ENCODE measurements around the gene SNHG17.
"Not testable (repeated sequence)": the region's sequence is repeated elsewhere in the genome, so short reads cannot be mapped to it uniquely, and the experiment has no call there.

The SNHG17 gene

DNA sequence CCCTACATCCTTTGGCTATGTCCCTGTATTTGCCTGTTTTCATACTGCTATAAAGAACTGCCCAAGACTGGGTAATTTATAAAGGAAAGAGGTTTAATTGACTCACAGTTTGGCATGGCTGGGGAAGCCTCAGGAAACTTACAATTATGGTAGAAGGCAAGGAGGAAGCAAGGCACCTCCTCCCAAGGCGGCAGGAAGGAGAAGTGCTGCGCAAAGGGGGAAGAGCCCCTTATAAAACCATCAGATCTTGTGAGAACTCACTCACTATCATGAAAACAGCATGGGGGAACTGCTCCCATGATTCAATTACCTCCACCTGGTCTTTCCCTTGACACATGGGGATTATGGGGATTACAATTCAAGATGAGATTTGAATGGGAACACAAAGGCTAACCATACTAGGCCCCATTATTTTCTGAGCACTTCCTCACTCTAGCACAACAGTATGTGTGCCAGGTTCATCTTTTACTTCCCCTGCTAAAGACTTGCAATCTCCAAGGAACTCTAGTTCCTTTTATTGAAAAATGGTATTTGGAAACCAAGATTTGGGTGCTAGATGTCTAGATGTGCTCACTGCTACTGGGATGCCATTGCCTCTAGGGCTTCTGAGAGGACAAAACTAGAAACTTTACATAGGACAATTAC lies 39.3 kb downstream of the SNHG17 start:
- H3K4me1 ChIP-seq (ENCODE audit: control insufficient read depth, insufficient read depth, low read length, poor library complexity, severe bottlenecking); H3K36me3 ChIP-seq (ENCODE audit: control insufficient read depth, insufficient read depth, low read length); H3K4me3 ChIP-seq (ENCODE audit: extremely low read depth, insufficient read depth, low read length, poor library complexity, severe bottlenecking); H3K9me3 ChIP-seq (ENCODE audit: control insufficient read depth, low read length); H3K27ac ChIP-seq (ENCODE audit: low read depth, low read length, severe bottlenecking): not testable (repeated sequence)
- WGBS, 2 experiments (ENCODE audit: insufficient coverage in 2 of 2) = no CpG with 5 or more reads among the region's 2 CpGs

DNA sequence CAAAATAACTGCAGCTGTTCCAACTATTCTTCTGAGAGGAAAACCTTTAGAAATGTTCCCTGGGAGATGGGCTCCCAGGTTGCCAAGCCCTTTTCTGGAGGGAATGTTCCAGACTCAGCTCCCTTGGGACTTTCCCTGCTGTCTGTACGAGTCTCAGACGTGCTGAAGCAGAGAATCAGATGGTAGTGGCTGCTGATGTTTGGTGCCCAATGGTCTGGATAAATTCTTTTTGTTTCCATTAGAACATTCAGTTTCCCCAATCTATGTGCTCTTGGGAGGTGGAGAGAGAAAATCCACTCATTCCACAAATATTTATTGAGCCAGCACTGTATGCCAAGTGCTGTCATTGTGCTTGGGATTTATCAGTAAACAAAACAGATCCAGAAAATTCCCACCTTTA lies 40.0 kb downstream of the SNHG17 start:
- H3K4me1 ChIP-seq (ENCODE audit: control insufficient read depth, insufficient read depth, low read length, poor library complexity, severe bottlenecking) = no peaks in the 10 kb centered on the region
- WGBS, 2 experiments (ENCODE audit: insufficient coverage in 2 of 2) = no CpG with 5 or more reads among the region's 2 CpGs
- H3K36me3 ChIP-seq (ENCODE audit: control insufficient read depth, insufficient read depth, low read length) = no peaks in the 10 kb centered on the region
- H3K27ac ChIP-seq (ENCODE audit: low read depth, low read length, severe bottlenecking) = no peak overlapping the region
- no peak overlapping the region for H3K4me3 ChIP-seq (ENCODE audit: extremely low read depth, insufficient read depth, low read length, poor library complexity, severe bottlenecking)
- H3K9me3 ChIP-seq (ENCODE audit: control insufficient read depth, low read length) = no peaks in the 10 kb centered on the region

DNA sequence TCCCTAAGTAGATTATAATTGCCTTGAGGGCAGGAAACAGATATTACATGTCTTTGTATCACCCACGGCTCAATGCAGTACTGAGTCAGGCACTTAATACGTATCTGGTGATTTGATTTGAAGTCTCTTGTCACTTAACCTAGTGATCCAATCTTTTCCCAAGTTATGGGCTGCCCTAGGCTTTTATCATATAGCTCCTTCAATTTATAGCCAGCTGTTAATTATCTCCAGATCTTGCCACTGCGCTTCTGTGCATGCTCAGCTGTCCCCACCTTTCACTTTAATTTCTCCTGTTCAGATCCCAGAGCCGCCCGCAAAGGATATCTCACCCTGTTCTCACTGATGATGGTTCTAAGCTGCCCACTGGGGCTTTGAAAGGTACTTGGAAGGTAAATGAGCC lies 41.9 kb downstream of the SNHG17 start:
- 89 to 97% methylated on average over 3 of the region's 5 CpGs for WGBS, 2 experiments (ENCODE audit: insufficient coverage in 2 of 2)
- Histone ChIP-seq H3K9me3 (ENCODE audit: control insufficient read depth, low read length) (no peaks in the 10 kb centered on the region), H3K4me3 (ENCODE audit: extremely low read depth, insufficient read depth, low read length, poor library complexity, severe bottlenecking) (no peak overlapping the region), H3K4me1 (ENCODE audit: control insufficient read depth, insufficient read depth, low read length, poor library complexity, severe bottlenecking) (no peaks in the 10 kb centered on the region), H3K36me3 (ENCODE audit: control insufficient read depth, insufficient read depth, low read length) (no peaks in the 10 kb centered on the region), H3K27ac (ENCODE audit: low read depth, low read length, severe bottlenecking) (no peak overlapping the region)

DNA sequence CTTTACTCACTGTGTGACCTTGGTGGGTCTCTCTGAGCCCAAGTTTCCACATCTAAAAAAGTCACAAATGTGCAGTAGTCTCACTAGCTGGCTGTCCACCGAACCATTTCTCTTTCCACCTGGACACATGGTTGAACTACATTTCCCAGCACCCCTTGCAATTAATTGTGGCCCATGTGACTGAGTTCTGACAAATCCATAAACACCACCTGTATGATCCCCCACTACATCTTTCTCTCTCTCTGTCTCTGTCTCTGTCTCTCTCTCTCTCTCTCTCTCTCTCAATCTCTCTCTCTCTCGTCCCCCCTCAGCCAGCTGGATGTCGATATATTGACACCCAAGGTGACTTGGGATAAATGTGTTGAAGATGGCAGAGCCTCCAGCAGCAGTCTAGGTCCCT lies 42.8 kb downstream of the SNHG17 start:
- 64 to 75% methylated on average over 1 of the region's 3 CpGs for WGBS, 2 experiments (ENCODE audit: insufficient coverage in 2 of 2)
- Histone ChIP-seq H3K4me1 (ENCODE audit: control insufficient read depth, insufficient read depth, low read length, poor library complexity, severe bottlenecking) (no peaks in the 10 kb centered on the region), H3K36me3 (ENCODE audit: control insufficient read depth, insufficient read depth, low read length) (no peaks in the 10 kb centered on the region), H3K27ac (ENCODE audit: low read depth, low read length, severe bottlenecking) (no peak overlapping the region), H3K9me3 (ENCODE audit: control insufficient read depth, low read length) (no peaks in the 10 kb centered on the region), H3K4me3 (ENCODE audit: extremely low read depth, insufficient read depth, low read length, poor library complexity, severe bottlenecking) (no peak overlapping the region)

DNA sequence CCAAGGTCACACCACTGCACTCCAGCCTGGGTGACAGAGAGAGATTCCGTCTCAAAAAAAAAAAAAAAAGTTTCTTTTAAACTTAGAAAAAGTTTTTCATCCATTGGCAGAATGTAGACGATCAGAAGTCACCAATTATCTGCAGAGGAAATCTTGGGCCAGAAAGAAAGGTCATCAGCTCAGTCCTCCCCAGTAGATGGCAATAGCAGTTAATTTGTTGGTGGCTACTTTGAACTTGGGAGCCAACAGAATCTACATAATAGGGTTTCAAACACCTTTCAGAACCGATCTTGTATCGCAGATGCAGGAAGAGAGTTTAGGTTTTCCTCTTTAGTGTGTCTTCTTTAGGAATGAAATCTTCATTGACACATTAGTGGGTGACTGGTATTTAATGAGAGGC lies 47.2 kb downstream of the SNHG17 start:
- no peak overlapping the region for H3K27ac ChIP-seq (ENCODE audit: low read depth, low read length, severe bottlenecking)
- H3K4me1 ChIP-seq (ENCODE audit: control insufficient read depth, insufficient read depth, low read length, poor library complexity, severe bottlenecking) = no peaks in the 10 kb centered on the region
- H3K4me3 ChIP-seq (ENCODE audit: extremely low read depth, insufficient read depth, low read length, poor library complexity, severe bottlenecking) = no peak overlapping the region
- WGBS, 2 experiments (ENCODE audit: insufficient coverage in 2 of 2) = 75 to 100% methylated on average over 1 to 2 of the region's 4 CpGs
- no peaks in the 10 kb centered on the region for H3K9me3 ChIP-seq (ENCODE audit: control insufficient read depth, low read length)
- H3K36me3 ChIP-seq (ENCODE audit: control insufficient read depth, insufficient read depth, low read length) = no peaks in the 10 kb centered on the region

DNA sequence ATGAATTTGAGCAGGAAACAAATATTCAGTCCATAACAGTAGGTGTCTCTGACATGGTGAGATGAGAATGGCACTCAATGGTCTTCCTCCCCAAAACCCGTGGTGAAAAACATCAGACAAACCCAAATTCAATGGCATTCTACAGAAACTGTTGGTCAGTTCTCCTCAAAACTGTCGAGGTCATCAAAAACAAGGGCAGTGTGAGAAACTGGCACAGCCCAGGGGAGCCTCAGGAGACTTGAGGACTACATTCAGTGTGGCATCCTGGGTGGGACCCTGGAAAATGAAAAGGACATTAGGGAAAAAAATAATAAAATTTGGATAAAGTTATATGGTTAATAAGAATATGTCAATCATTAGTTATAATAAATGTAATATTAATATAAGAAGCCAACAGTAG lies 48.3 kb downstream of the SNHG17 start:
- WGBS, 2 experiments (ENCODE audit: insufficient coverage in 2 of 2) = 79 to 100% methylated on average over 1 to 2 of the region's 2 CpGs
- no peaks in the 10 kb centered on the region for H3K9me3 ChIP-seq (ENCODE audit: control insufficient read depth, low read length)
- H3K4me3 ChIP-seq (ENCODE audit: extremely low read depth, insufficient read depth, low read length, poor library complexity, severe bottlenecking) = no peak overlapping the region
- H3K4me1 ChIP-seq (ENCODE audit: control insufficient read depth, insufficient read depth, low read length, poor library complexity, severe bottlenecking) = no peaks in the 10 kb centered on the region
- no peaks in the 10 kb centered on the region for H3K36me3 ChIP-seq (ENCODE audit: control insufficient read depth, insufficient read depth, low read length)
- H3K27ac ChIP-seq (ENCODE audit: low read depth, low read length, severe bottlenecking) = no peak overlapping the region

DNA sequence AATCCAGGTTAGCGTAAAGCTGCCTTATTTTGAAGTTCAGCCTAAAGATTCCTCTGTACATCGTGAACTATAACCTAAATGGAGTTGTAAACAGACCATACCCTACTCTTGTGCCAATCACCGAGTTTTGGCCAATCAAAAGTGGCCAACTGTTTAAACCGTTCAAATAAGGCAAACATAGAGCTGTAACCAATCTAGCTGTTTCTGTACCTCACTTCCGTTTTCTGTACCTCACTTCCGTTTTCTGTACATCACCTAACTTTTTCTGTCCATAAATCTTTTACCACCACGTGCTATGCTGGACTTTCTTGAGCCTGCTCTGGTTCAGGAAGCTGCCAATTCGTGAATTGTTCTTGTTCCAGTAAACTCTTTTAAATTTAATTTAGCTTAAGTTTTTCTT lies 49.1 kb downstream of the SNHG17 start:
- no peaks in the 10 kb centered on the region for H3K36me3 ChIP-seq (ENCODE audit: control insufficient read depth, insufficient read depth, low read length)
- WGBS, 2 experiments (ENCODE audit: insufficient coverage in 2 of 2) = 91 to 92% methylated on average over 7 to 8 of the region's 8 CpGs
- no peaks in the 10 kb centered on the region for H3K4me1 ChIP-seq (ENCODE audit: control insufficient read depth, insufficient read depth, low read length, poor library complexity, severe bottlenecking)
- no peak overlapping the region for H3K4me3 ChIP-seq (ENCODE audit: extremely low read depth, insufficient read depth, low read length, poor library complexity, severe bottlenecking)
- no peaks in the 10 kb centered on the region for H3K9me3 ChIP-seq (ENCODE audit: control insufficient read depth, low read length)
- no peak overlapping the region for H3K27ac ChIP-seq (ENCODE audit: low read depth, low read length, severe bottlenecking)

DNA sequence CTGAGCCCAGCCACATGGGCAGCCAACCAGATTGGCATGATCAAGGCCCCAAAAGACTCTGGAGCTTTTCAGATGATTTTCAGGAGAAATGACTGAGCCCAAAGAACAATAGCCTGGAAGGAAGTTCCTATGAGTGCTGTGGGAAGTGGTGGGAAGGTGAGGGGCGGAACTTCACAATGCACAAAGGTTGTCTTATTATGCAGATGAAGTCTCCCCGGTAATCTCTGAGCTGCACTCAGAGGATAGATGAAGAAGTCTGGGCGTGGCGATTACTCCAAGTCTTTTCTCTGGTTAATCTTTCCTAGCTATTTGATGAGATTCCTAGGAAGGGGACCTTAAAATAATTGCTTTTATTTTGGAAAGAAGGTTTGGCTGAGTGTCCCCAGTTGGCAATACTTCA lies 52.0 kb downstream of the SNHG17 start:
- no peak overlapping the region for H3K4me3 ChIP-seq (ENCODE audit: extremely low read depth, insufficient read depth, low read length, poor library complexity, severe bottlenecking)
- no peaks in the 10 kb centered on the region for H3K36me3 ChIP-seq (ENCODE audit: control insufficient read depth, insufficient read depth, low read length)
- 65 to 78% methylated on average over 2 to 4 of the region's 4 CpGs for WGBS, 2 experiments (ENCODE audit: insufficient coverage in 2 of 2)
- H3K9me3 ChIP-seq (ENCODE audit: control insufficient read depth, low read length) = no peaks in the 10 kb centered on the region
- no peak overlapping the region for H3K27ac ChIP-seq (ENCODE audit: low read depth, low read length, severe bottlenecking)
- no peaks in the 10 kb centered on the region for H3K4me1 ChIP-seq (ENCODE audit: control insufficient read depth, insufficient read depth, low read length, poor library complexity, severe bottlenecking)

DNA sequence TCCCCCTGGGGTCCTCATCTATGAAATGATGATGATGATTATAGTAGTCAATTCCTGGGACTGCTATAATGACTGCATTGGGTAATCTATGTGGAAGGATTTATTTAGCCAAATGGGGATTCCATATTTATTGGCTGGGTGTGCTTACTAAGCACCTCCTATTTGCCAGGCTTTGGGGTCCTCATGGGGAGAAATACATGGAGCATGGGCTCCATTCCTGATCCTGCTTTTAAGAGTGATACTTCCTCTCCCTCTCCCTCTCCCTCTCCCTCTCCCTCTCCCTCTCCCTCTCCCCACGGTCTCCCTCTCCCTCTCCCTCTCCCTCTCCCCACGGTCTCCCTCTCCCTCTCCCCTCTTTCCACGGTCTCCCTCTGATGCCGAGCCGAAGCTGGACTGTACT lies 57.3 kb downstream of the SNHG17 start:
- WGBS, 2 experiments (ENCODE audit: insufficient coverage in 2 of 2) = no CpG with 5 or more reads among the region's 5 CpGs
- H3K36me3 ChIP-seq (ENCODE audit: control insufficient read depth, insufficient read depth, low read length); H3K9me3 ChIP-seq (ENCODE audit: control insufficient read depth, low read length); H3K4me3 ChIP-seq (ENCODE audit: extremely low read depth, insufficient read depth, low read length, poor library complexity, severe bottlenecking); H3K4me1 ChIP-seq (ENCODE audit: control insufficient read depth, insufficient read depth, low read length, poor library complexity, severe bottlenecking); H3K27ac ChIP-seq (ENCODE audit: low read depth, low read length, severe bottlenecking): not testable (repeated sequence)

DNA sequence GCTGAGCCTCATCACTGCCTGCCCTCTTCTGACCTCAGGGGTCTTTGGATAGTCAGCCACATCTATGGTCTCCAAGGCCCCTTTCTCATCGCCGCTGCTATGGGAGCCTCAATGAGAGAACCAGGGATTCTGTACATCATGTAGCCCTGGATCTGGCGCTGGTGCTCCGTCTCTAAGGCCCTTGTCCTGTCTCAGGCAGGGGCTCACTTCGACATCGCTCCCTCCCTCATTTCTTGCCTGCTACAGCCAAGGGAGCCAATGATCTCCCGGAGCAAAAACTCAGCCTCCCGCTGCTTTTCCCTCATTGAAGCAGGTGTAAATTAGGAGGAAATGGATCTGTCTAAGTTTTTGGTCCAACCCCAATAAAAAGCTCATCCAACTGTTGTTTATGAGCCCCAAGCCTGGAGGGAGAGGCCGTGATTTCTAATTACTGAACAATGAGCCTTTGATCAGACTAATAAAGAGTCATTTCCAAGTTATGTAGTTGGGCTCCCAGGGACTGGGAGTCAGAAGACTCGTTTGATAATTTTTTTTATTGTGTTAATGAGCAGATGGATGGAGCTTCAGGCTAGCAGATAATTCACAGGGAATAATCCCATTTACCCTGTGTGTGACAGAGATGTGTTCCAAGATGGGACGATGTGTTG lies 58.0 kb downstream of the SNHG17 start:
- Histone ChIP-seq H3K36me3 (ENCODE audit: control insufficient read depth, insufficient read depth, low read length) (no peaks in the 10 kb centered on the region), H3K4me1 (ENCODE audit: control insufficient read depth, insufficient read depth, low read length, poor library complexity, severe bottlenecking) (no peaks in the 10 kb centered on the region), H3K9me3 (ENCODE audit: control insufficient read depth, low read length) (no peaks in the 10 kb centered on the region), H3K27ac (ENCODE audit: low read depth, low read length, severe bottlenecking) (no peak overlapping the region), H3K4me3 (ENCODE audit: extremely low read depth, insufficient read depth, low read length, poor library complexity, severe bottlenecking) (no peak overlapping the region)
- 84 to 91% methylated on average over 8 to 11 of the region's 11 CpGs for WGBS, 2 experiments (ENCODE audit: insufficient coverage in 2 of 2)

DNA sequence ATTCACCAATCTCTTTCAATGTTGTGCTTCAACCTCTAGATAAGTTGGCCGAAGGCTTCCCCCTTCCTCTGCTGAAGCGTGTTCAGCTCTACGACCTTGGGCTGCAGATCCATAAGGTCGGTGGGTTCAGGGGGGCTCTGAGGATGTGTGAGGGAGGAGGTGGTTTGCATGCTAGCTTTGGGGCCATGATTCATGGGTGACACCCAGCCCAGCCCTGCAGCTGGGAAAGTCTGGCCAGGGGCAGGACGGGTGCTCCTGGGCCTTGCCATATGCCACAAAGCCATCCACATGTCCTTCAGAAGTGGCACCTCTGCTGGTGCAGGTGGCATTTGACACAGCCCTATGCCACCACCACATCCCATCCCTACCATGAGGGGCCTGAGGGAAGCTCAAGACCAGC lies 61.2 kb downstream of the SNHG17 start:
- H3K4me1 ChIP-seq (ENCODE audit: control insufficient read depth, insufficient read depth, low read length, poor library complexity, severe bottlenecking) = no peaks in the 10 kb centered on the region
- H3K9me3 ChIP-seq (ENCODE audit: control insufficient read depth, low read length) = no peaks in the 10 kb centered on the region
- WGBS, 2 experiments (ENCODE audit: insufficient coverage in 2 of 2) = 95 to 100% methylated on average over 2 of the region's 5 CpGs
- H3K36me3 ChIP-seq (ENCODE audit: control insufficient read depth, insufficient read depth, low read length) = no peaks in the 10 kb centered on the region
- no peak overlapping the region for H3K4me3 ChIP-seq (ENCODE audit: extremely low read depth, insufficient read depth, low read length, poor library complexity, severe bottlenecking)
- H3K27ac ChIP-seq (ENCODE audit: low read depth, low read length, severe bottlenecking) = no peak overlapping the region
